DND-41 (cell line): ENCODE measurements around the gene ANKRD40CL.

Experiments used
- ATAC-seq: fragments of 200-7000 bp; cut with Tn5 transposase; 3 replicates; pipeline ENCODE4 v1.9.1; 2021; ENCODE audit warnings: low read depth; ENCODE audit not compliant: insufficient read depth
- DNase-seq: peaks from one replicate; pipeline ENCODE4 v3.0.0-alpha.2; 2020
- H2AFZ ChIP-seq: 2 replicates; pipeline ENCODE4 v1.6.0; 2012; ENCODE audit warnings: low read depth, low read length
- H3K27ac ChIP-seq: 2 replicates; pipeline ENCODE4 v1.5.1; 2012; ENCODE audit warnings: low read length, inconsistent platforms
- H3K27me3 ChIP-seq: fragments of 200-600 bp; sonication (generic); 2 replicates; pipeline ENCODE4 v1.6.0; 2012; ENCODE audit warnings: low read length, mild to moderate bottlenecking, inconsistent platforms; ENCODE audit not compliant: insufficient read depth, poor library complexity
- H3K36me3 ChIP-seq: 2 replicates; pipeline ENCODE4 v1.5.1; 2012; ENCODE audit warnings: low read length, inconsistent platforms; ENCODE audit not compliant: insufficient read depth
- H3K4me1 ChIP-seq: 2 replicates; pipeline ENCODE4 v1.5.1; 2012; ENCODE audit warnings: mild to moderate bottlenecking, low read length; ENCODE audit not compliant: insufficient read depth
- H3K4me2 ChIP-seq: 2 replicates; pipeline ENCODE4 v1.6.0; 2012; ENCODE audit warnings: mild to moderate bottlenecking, moderate library complexity, low read length, inconsistent platforms; ENCODE audit not compliant: insufficient read depth
- H3K4me3 ChIP-seq, 2 experiments: fragments of 200-600 bp in 1 of 2; shearing (Covaris generic) in 1 of 2; 2 replicates each; pipeline ENCODE4 v1.5.1; 2012 to 2016; ENCODE audit warnings: inconsistent platforms in 2 of 2, low read length in 2 of 2, mild to moderate bottlenecking in 2 of 2, low read depth in 1 of 2, moderate library complexity in 1 of 2
- H3K79me2 ChIP-seq: 2 replicates; pipeline ENCODE4 v1.6.0; 2012; ENCODE audit warnings: low read length, inconsistent platforms; ENCODE audit not compliant: insufficient read depth
- H3K9ac ChIP-seq: 2 replicates; pipeline ENCODE4 v1.6.0; 2012; ENCODE audit warnings: low read depth, mild to moderate bottlenecking, inconsistent platforms, low read length, moderate library complexity
- H3K9me3 ChIP-seq: 2 replicates; pipeline ENCODE4 v1.5.1; 2012; ENCODE audit warnings: low read length, moderate library complexity, mild to moderate bottlenecking, inconsistent platforms; ENCODE audit not compliant: insufficient read depth, severe bottlenecking
- H4K20me1 ChIP-seq: 2 replicates; pipeline ENCODE4 v1.6.0; 2012; ENCODE audit warnings: low read length; ENCODE audit not compliant: insufficient read depth
- CTCF ChIP-seq: IDR thresholded peaks from 2 replicates; pipeline ENCODE4 v1.5.1; 2012; ENCODE audit warnings: borderline replicate concordance, low read length, moderate library complexity, mild to moderate bottlenecking; ENCODE audit not compliant: poor library complexity, severe bottlenecking; ENCODE audit errors: extremely low read depth
- EZH2 ChIP-seq: IDR thresholded peaks from 3 replicates; pipeline ENCODE4 v1.6.1; 2012; ENCODE audit warnings: borderline replicate concordance, low read depth, mild to moderate bottlenecking, moderate library complexity, low read length, inconsistent platforms; ENCODE audit not compliant: severe bottlenecking

The ANKRD40CL gene

DNA sequence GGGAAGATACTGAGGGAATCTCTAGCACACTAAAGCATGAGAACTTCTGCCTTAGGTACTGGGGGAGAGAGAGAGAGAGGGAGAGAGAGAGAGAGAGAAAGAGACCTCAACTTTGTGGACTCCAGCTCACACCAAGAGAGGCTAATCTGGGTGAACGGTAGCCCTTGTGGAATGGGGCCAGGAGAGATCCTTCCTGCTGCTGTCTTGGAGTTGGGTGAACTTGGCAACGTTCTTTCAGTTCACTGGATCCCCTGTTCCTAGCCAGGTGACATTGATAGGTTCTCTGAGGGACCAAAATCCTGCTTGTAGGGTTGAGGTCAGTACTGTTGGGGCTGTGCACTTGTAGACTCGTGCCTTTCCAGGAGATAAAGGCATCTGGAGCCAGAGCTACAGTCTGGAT is 41.6 kb upstream of the ANKRD40CL start:
- Histone ChIP-seq H3K4me2 (no peak overlapping the region), H3K36me3 (no peaks in the 10 kb centered on the region), H3K27ac (no peak overlapping the region), H3K79me2 (no peaks in the 10 kb centered on the region), H2AFZ (no peak overlapping the region), H3K9ac (no peak overlapping the region), H3K4me1 (no peaks in the 10 kb centered on the region), H3K9me3 (no peaks in the 10 kb centered on the region), H4K20me1 (no peaks in the 10 kb centered on the region), H3K27me3 (peaks cover 3% of the 10 kb centered on the region), H3K4me3 (no peak overlapping the region)
- DNase-seq (no peak), ATAC-seq (no peak)
- TF ChIP-seq EZH2, result no peak
- TF ChIP-seq CTCF, result no peak

GRCh38 chr17:50808413-50808812 is 41.1 kb upstream of the ANKRD40CL start:
- H3K4me1 ChIP-seq, result no peaks in the 10 kb centered on the region
- no peaks in the 10 kb centered on the region for H3K36me3 ChIP-seq
- H4K20me1 ChIP-seq, result no peaks in the 10 kb centered on the region
- H3K9me3 ChIP-seq, result no peaks in the 10 kb centered on the region
- H3K9ac ChIP-seq, result no peak overlapping the region
- no peak overlapping the region for H3K4me3 ChIP-seq
- no peak overlapping the region for H3K4me2 ChIP-seq
- no peaks in the 10 kb centered on the region for H3K79me2 ChIP-seq
- no peak overlapping the region for H2AFZ ChIP-seq
- ATAC-seq (no peak), DNase-seq (no peak)
- peaks cover 3% of the 10 kb centered on the region for H3K27me3 ChIP-seq
- no peak overlapping the region for H3K27ac ChIP-seq
- TF ChIP-seq CTCF (no peak), EZH2 (no peak)

- H3K4me2 ChIP-seq, result no peak overlapping the region
- no peak overlapping the region for H3K9ac ChIP-seq
- no peak overlapping the region for H3K4me3 ChIP-seq
- H3K9me3 ChIP-seq, result no peaks in the 10 kb centered on the region
- H3K27me3 ChIP-seq, result peaks cover 3% of the 10 kb centered on the region
- no peaks in the 10 kb centered on the region for H3K79me2 ChIP-seq
- no peak for TF ChIP-seq CTCF
- no peak for TF ChIP-seq EZH2
- DNase-seq (no peak), ATAC-seq (no peak)
- no peaks in the 10 kb centered on the region for H3K36me3 ChIP-seq
- no peak overlapping the region for H3K27ac ChIP-seq
- H3K4me1 ChIP-seq, result no peaks in the 10 kb centered on the region
- no peak overlapping the region for H2AFZ ChIP-seq
- H4K20me1 ChIP-seq, result no peaks in the 10 kb centered on the region
Measured at GRCh38 chr17:50807675-50808074, 40.4 kb upstream of the ANKRD40CL start.

DNA sequence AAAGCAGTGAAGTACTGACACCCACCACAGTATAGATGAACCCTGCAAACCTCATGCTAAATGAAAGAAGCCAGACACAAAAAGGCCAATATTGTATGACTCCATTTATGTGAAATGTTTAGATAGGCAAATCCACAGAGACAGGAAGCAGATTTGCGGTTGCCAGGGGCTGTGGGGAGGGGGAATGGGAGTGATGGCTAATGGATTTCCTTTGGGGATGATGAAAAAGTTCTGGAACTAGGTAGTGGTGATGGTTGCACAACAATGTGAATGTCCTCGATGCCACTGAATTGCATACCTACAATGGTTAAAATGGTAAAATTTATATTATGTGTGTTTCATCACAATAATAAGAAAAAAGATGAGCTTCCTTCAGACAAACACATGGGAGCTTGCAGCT is 39.7 kb upstream of the ANKRD40CL start:
- Histone ChIP-seq H3K9me3 (no peaks in the 10 kb centered on the region), H3K79me2 (no peaks in the 10 kb centered on the region), H3K9ac (no peak overlapping the region), H4K20me1 (no peaks in the 10 kb centered on the region), H2AFZ (no peak overlapping the region), H3K4me2 (no peak overlapping the region), H3K27me3 (peaks cover 3% of the 10 kb centered on the region), H3K4me1 (no peaks in the 10 kb centered on the region), H3K4me3 (no peak overlapping the region), H3K36me3 (no peaks in the 10 kb centered on the region), H3K27ac (no peak overlapping the region)
- ATAC-seq (no peak), DNase-seq (no peak)
- TF ChIP-seq EZH2 (no peak), CTCF (no peak)
